ENCODE results near the gene NCOR1.
"Not testable (repeated sequence)": the region's sequence is repeated elsewhere in the genome, so short reads cannot be mapped to it uniquely, and the experiment has no call there.

Gene NCOR1

GRCh38 chr17:16197276-16197675 is 18.1 kb downstream of the NCOR1 start:
- Mint-ChIP-seq H3K36me3 (ENCODE audit: low read depth) (peaks cover 34% of the 10 kb centered on the region), H3K27me3 (no peaks in the 10 kb centered on the region), H3K4me1 (peaks cover 42% of the 10 kb centered on the region), H3K9me3 (no peaks in the 10 kb centered on the region), H3K4me3 (no peak overlapping the region), H3K27ac (no peak overlapping the region)
- no peak for DNase-seq
- ATAC-seq, result no peak

- Mint-ChIP-seq H3K4me1 (peaks cover 18% of the 10 kb centered on the region), H3K36me3 (ENCODE audit: low read depth) (peaks cover 48% of the 10 kb centered on the region)
- not testable (repeated sequence) for H3K27me3 Mint-ChIP-seq, H3K27ac Mint-ChIP-seq, H3K4me3 Mint-ChIP-seq, DNase-seq, ATAC-seq, H3K9me3 Mint-ChIP-seq
These were observed 21.0 kb downstream of the NCOR1 start for GRCh38 chr17:16194307-16194835.

- Mint-ChIP-seq H3K27ac (no peak overlapping the region), H3K9me3 (no peaks in the 10 kb centered on the region), H3K27me3 (no peaks in the 10 kb centered on the region), H3K4me1 (peaks cover 7% of the 10 kb centered on the region), H3K4me3 (no peak overlapping the region), H3K36me3 (ENCODE audit: low read depth) (peaks cover 46% of the 10 kb centered on the region)
- DNase-seq, result no peak
- ATAC-seq, result no peak
These were observed 23.7 kb downstream of the NCOR1 start for GRCh38 chr17:16191604-16192003.

GRCh38 chr17:16190703-16191360 is 24.5 kb downstream of the NCOR1 start:
- peaks cover 7% of the 10 kb centered on the region for H3K4me1 Mint-ChIP-seq
- peak overlapping the region; percentile 30 for H3K27ac Mint-ChIP-seq
- no peak for ATAC-seq
- no peak for DNase-seq
- peaks cover 52% of the 10 kb centered on the region for H3K36me3 Mint-ChIP-seq (ENCODE audit: low read depth)
- H3K27me3 Mint-ChIP-seq, result no peaks in the 10 kb centered on the region
- no peak overlapping the region for H3K4me3 Mint-ChIP-seq
- no peaks in the 10 kb centered on the region for H3K9me3 Mint-ChIP-seq

GRCh38 chr17:16189791-16190348 is 25.5 kb downstream of the NCOR1 start:
- no peak for ATAC-seq

GRCh38 chr17:16187642-16188041 is 27.7 kb downstream of the NCOR1 start:
- Mint-ChIP-seq H3K27ac (no peak overlapping the region), H3K4me1 (peaks cover 12% of the 10 kb centered on the region), H3K4me3 (no peak overlapping the region), H3K9me3 (no peaks in the 10 kb centered on the region), H3K36me3 (ENCODE audit: low read depth) (peaks cover 52% of the 10 kb centered on the region), H3K27me3 (no peaks in the 10 kb centered on the region)
- DNase-seq, result no peak
- no peak for ATAC-seq

More at GRCh38 chr17:16189791-16190348, 25.5 kb downstream of the NCOR1 start:
- H3K4me1 Mint-ChIP-seq, result peaks cover 7% of the 10 kb centered on the region
- no peaks in the 10 kb centered on the region for H3K9me3 Mint-ChIP-seq
- H3K27me3 Mint-ChIP-seq, result no peaks in the 10 kb centered on the region
- no peak for DNase-seq
- peaks cover 54% of the 10 kb centered on the region for H3K36me3 Mint-ChIP-seq (ENCODE audit: low read depth)
- H3K4me3 Mint-ChIP-seq, result no peak overlapping the region
- H3K27ac Mint-ChIP-seq, result no peak overlapping the region

GRCh38 chr17:16181581-16181980 is 33.8 kb downstream of the NCOR1 start:
- ATAC-seq (no peak), DNase-seq (no peak)
- Mint-ChIP-seq H3K36me3 (ENCODE audit: low read depth) (peaks cover 36% of the 10 kb centered on the region), H3K4me1 (peaks cover 15% of the 10 kb centered on the region), H3K4me3 (no peak overlapping the region), H3K27ac (no peak overlapping the region), H3K9me3 (no peaks in the 10 kb centered on the region), H3K27me3 (no peaks in the 10 kb centered on the region)

GRCh38 chr17:16178836-16179235 is 36.5 kb downstream of the NCOR1 start:
- Mint-ChIP-seq H3K27ac (no peak overlapping the region), H3K36me3 (ENCODE audit: low read depth) (peaks cover 19% of the 10 kb centered on the region), H3K9me3 (no peaks in the 10 kb centered on the region), H3K27me3 (no peaks in the 10 kb centered on the region), H3K4me3 (no peak overlapping the region), H3K4me1 (peaks cover 8% of the 10 kb centered on the region)
- DNase-seq (no peak), ATAC-seq (no peak)

GRCh38 chr17:16171613-16172012 is 43.7 kb downstream of the NCOR1 start:
- no peak for ATAC-seq

GRCh38 chr17:16166766-16167165 is 48.6 kb downstream of the NCOR1 start:
- H3K27me3 Mint-ChIP-seq, DNase-seq, H3K9me3 Mint-ChIP-seq, H3K4me3 Mint-ChIP-seq, H3K4me1 Mint-ChIP-seq, H3K27ac Mint-ChIP-seq, ATAC-seq: not testable (repeated sequence)
- H3K36me3 Mint-ChIP-seq (ENCODE audit: low read depth), result peaks cover 24% of the 10 kb centered on the region

More at GRCh38 chr17:16171613-16172012, 43.7 kb downstream of the NCOR1 start:
- H3K4me1 Mint-ChIP-seq, result peaks cover 6% of the 10 kb centered on the region
- H3K27ac Mint-ChIP-seq, result no peak overlapping the region
- H3K36me3 Mint-ChIP-seq (ENCODE audit: low read depth), result peaks cover 19% of the 10 kb centered on the region
- no peaks in the 10 kb centered on the region for H3K9me3 Mint-ChIP-seq
- H3K4me3 Mint-ChIP-seq, result no peak overlapping the region
- DNase-seq, result no peak
- H3K27me3 Mint-ChIP-seq, result no peaks in the 10 kb centered on the region

GRCh38 chr17:16158714-16159113 is 56.6 kb downstream of the NCOR1 start:
- no peaks in the 10 kb centered on the region for H3K27me3 Mint-ChIP-seq
- peaks cover 4% of the 10 kb centered on the region for H3K4me1 Mint-ChIP-seq
- no peak for ATAC-seq
- no peak overlapping the region for H3K4me3 Mint-ChIP-seq
- no peak overlapping the region for H3K27ac Mint-ChIP-seq
- no peaks in the 10 kb centered on the region for H3K9me3 Mint-ChIP-seq
- peaks cover 40% of the 10 kb centered on the region for H3K36me3 Mint-ChIP-seq (ENCODE audit: low read depth)
- DNase-seq, result no peak

- H3K4me1 Mint-ChIP-seq, result peaks cover 2% of the 10 kb centered on the region
- H3K9me3 Mint-ChIP-seq, result no peaks in the 10 kb centered on the region
- no peaks in the 10 kb centered on the region for H3K27me3 Mint-ChIP-seq
- H3K27ac Mint-ChIP-seq, result no peak overlapping the region
- no peak for ATAC-seq
- H3K4me3 Mint-ChIP-seq, result no peak overlapping the region
- peaks cover 55% of the 10 kb centered on the region for H3K36me3 Mint-ChIP-seq (ENCODE audit: low read depth)
- DNase-seq, result no peak
These were observed 59.8 kb downstream of the NCOR1 start for GRCh38 chr17:16155536-16155935.

- H3K4me1 Mint-ChIP-seq, H3K4me3 Mint-ChIP-seq, H3K9me3 Mint-ChIP-seq, ATAC-seq, H3K27me3 Mint-ChIP-seq, H3K27ac Mint-ChIP-seq, DNase-seq: not testable (repeated sequence)
- peaks cover 57% of the 10 kb centered on the region for H3K36me3 Mint-ChIP-seq (ENCODE audit: low read depth)
These were observed 63.0 kb downstream of the NCOR1 start for GRCh38 chr17:16152326-16152725.

- ATAC-seq (no peak), DNase-seq (no peak)
- Mint-ChIP-seq H3K36me3 (ENCODE audit: low read depth) (peaks cover 52% of the 10 kb centered on the region), H3K4me3 (no peak overlapping the region), H3K27me3 (no peaks in the 10 kb centered on the region), H3K27ac (no peak overlapping the region), H3K4me1 (no peaks in the 10 kb centered on the region), H3K9me3 (no peaks in the 10 kb centered on the region)
These were observed 65.0 kb downstream of the NCOR1 start for GRCh38 chr17:16150251-16150856.

GRCh38 chr17:16148596-16148995 is 66.7 kb downstream of the NCOR1 start:
- Mint-ChIP-seq H3K27ac (no peak overlapping the region), H3K9me3 (no peaks in the 10 kb centered on the region), H3K4me1 (no peaks in the 10 kb centered on the region), H3K4me3 (no peak overlapping the region), H3K27me3 (no peaks in the 10 kb centered on the region), H3K36me3 (ENCODE audit: low read depth) (peaks cover 46% of the 10 kb centered on the region)
- no peak for DNase-seq
- no peak for ATAC-seq
